Activated gamma-delta T cell treated with Interleukin-2 at 50 U/mL for 16 hours (primary cell): ENCODE results near the gene TMEM119.
"Not testable (repeated sequence)": the region's sequence is repeated elsewhere in the genome, so short reads cannot be mapped to it uniquely, and the experiment has no call there.

ENCODE experiments used
- DNase-seq: peaks from one replicate; pipeline ENCODE4 v3.0.0-alpha.2; 2020

The TMEM119 gene

DNA sequence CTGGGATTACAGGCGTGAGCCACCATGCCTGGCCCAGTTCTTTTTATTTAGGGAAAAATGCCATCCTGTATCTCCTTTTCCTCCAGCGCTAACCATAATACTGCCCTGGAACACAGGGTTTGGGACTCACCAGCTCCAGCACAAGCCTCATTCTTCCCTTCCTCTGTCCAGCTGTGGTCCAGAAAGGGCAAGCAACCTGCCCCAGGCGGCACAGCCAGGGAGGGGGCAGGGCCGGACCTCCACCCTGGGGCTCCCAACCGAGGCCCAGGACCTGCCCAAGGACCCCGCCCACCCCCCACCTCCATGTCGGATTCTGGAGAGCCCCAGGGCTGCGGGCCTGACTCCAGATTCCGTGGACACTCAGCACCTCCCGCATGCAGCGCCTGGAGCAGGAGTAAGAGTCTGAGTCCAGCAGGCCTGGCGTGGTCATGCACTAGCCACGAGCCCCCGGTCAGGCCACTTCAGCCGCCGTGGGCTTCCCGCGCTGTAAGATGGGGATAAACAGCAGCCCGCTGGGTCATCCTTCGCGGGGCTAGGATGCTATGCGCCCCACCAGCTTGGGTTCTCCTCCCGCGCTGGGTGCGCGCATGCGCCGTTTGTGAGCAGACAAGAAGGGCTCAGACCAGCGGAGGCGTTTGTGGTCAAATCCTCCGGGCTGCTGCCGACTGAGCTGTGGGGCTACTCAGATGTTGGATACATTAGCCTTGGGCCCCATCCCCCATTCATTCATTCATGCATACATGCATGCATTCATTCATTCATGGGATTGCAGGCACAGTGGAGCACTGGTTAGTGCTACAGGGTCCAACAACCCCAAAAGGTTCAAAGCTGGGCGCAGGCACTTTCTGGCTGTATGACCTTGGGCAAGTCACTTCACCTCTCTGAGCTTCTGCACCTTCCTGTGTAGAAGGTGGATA is 16.3 kb downstream of the TMEM119 start:
- DNase-seq = no peak

DNA sequence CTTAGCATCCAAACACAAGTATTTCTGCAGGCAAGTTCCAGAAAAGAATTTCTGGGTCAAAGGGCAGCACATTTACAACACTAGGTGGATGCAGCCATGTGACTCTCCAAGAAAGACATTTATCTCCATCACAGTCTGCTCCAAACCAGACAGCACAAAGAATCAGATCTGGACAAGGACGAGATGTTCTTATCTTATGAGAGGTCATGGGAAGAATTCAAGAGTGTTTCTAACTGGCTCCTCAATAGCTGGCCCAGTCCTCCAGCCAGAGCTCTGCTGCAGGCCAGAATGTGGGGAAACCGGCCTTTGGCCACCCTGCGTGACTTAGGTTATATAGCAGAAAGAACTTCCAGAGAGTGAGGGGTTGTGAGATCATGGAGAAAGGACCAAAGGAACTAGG is 17.4 kb downstream of the TMEM119 start:
- no peak for DNase-seq

DNA sequence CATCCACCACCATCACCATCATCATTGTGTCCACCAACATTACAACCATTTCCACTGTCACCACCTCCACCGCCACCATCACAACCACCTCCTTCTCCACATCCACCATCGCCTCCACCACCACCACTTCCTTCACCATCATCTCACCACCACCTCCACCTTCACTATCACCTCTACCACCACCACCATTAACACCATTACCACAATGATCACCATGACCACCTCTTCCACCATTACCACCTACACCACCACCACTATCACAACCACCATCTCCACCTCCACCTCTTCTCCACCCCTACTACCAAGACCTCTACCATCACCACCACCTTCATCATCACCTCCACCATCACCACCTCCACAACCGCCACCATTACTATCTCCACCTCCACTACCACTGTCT is 19.1 kb downstream of the TMEM119 start:
- DNase-seq = no peak

DNA sequence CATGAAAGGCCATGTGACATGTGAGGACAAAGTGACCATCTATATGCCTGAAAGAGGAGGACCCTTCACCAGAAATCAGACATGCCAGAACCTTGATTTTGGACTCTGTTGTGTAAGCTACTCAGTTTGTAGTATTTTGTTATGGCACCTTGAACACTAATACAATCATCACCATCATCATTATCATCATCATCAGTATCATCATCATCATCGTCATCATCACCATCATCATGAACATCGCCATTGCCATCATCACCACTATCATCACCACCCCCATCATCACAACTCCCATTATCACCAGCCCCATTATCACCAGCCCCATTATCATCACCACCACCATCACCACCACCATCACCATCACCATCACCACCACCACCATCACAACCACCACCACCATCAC is 19.6 kb downstream of the TMEM119 start:
- DNase-seq = no peak

DNA sequence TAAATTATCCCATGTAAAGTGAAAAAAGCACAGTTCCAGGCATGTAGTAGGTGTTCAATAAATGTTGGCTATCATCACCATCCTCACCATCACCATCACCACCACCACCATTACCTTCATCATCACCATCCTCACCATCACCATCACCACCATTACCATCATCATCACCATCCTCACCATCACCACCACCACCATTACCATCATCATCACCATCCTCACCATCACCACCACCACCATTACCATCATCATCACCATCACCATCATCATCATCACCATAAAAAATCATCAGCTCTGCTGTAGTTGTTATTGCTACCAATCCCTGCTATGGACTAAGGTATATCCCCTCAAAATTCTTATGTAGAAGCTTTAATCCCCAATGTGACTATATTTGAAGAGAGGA is 20.4 kb downstream of the TMEM119 start:
- DNase-seq = no peak

DNA sequence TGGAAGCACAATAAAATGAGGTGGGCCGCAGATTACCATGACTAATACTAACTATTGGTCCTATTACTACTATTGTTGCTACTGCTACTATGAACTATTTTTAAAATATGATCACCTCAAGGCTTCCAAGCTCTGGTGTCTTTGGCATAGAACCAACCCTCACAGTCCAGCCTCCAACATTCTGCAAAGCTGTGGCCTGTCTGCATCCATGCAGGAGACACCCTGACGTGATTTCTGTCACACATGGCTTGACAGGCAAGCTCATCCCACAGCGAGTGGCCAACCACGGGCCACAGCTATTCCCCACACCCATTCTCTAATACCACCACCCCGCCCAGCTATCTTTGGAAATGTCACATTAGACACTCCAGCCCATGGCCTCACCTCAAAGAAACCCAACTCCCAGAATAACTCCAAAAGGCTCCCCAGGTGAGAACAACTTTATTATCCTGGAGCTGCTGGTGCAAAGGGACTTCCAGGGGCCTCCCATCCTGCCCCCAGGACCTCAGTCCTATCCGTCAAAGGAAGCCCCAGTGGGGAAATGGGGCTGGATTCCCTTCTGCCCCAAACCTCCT is 21.1 kb downstream of the TMEM119 start:
- no peak for DNase-seq

DNA sequence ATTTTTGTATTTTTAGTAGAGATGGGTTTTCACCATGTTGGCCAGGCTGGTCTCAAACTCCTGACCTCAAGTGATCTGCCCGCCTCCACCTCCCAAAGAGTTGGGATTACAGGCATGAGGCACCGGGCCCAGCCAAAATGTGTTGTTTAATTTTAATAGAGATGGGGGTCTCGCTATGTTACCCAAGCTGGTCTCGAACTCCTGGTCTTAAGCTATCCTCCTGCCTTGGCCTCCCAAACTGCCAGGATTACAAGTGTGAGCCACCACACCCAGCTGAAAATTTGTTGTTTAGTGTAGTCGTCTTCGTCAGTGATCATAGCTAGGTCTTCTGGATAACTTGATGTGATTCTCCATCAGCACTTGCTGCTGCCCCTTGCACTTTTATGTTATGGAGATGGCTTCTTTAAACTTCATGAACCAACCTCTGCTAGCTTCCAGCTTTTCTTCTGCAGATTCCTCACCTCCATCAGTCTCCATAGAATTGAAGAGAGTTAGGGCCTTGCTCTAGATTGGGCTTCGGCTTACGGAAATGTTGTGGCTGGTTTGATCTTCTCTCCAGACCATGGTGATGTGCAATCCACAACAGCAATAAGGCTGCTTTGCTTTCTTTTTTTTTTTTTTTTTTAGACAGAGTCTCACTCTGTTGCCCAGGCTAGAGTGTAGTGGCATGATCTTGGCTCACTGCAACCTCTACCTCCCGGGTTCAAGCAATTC is 22.5 kb downstream of the TMEM119 start:
- no peak for DNase-seq

DNA sequence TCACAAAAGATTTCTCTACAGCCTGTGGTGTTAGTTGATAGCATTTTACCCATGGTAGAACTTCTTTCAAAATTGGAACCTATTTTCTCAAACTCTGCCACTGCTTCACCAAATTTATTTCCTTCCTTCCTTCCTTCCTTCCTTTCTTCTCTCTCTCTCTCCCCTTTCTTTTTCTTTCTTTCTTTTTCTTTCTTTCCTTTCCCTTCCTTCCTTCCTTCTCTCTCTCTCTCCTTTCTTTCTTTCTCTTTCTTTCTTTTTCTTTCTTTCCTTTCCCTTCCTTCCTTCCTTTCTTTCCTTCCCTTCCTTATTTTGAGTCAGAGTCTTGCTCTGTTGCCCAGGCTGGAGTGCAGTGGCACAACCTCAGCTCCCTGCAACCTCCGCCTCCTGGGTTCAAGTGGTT is 23.6 kb downstream of the TMEM119 start:
- not testable (repeated sequence) for DNase-seq

DNA sequence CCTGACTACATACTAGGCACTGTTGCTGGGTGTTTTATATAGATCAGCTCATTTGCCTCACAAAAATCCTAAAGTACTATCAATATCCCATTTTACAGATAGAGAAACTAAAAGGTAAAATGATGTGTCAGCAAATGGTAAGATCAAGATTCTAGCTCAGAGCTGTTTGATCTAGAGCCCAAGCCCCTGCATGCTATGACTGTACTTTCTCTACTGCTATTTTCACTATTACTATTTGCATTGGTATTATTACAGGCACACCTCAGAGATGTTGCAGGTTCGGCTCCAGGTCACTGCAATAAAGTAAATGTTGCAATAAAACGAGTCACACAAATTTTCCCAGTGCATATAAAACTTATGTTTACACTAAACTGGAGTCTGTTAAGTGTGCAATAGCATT is 24.6 kb downstream of the TMEM119 start:
- DNase-seq = no peak

DNA sequence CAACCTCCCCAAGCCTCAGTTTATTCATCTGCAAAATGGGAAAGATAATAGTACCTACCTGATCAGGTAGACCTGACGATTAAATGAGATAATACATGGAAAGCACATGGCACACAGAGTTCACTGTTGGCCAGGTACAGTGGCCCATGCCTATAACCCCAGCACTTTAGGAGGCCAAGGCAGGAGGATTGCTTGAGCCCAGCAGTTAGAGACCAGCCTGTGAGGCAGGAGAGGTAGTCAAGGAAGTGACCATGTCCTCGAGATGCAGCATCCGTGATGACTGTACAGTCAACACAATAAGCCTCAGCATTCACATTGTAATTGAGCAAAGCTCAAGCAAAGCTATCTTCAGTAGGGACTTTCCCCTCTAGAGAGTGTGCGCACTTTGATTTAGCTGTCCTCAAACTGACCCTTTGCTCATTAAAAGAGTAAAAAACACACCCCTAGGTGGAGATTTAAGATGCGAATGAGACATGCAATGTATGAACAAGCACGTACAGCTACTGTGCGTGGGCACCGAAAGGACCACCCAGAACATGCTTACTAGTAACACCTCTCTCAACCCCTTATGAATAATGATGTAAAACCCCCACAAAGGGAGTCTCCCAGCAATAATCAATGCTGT is 25.6 kb downstream of the TMEM119 start:
- no peak for DNase-seq

DNA sequence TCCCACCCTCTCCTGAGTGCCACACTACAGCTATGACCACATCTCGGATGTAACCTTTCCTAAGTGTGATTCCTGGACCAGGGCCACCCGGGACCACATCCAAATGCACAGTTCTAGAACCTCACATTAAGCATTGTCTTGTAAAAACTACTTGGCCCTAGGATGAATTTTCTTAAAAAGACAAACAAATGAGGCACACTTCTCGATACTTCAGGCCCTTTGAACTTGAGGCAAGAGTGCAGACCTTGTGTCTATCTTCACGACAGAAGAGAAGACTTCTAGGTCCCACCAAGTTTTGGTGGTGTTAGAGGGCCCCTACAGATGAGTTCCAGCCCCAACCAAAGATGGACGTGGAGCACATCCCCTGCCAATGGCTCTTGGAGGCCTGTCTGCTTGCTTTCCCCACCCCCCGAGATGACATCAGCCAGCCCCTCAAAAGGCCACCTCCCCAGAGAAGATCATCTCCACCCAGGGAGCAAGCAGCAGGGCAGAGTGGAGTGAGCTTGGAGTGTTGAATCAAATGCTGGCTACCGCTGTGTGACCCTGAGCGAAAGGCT is 26.2 kb downstream of the TMEM119 start:
- DNase-seq = no peak

DNA sequence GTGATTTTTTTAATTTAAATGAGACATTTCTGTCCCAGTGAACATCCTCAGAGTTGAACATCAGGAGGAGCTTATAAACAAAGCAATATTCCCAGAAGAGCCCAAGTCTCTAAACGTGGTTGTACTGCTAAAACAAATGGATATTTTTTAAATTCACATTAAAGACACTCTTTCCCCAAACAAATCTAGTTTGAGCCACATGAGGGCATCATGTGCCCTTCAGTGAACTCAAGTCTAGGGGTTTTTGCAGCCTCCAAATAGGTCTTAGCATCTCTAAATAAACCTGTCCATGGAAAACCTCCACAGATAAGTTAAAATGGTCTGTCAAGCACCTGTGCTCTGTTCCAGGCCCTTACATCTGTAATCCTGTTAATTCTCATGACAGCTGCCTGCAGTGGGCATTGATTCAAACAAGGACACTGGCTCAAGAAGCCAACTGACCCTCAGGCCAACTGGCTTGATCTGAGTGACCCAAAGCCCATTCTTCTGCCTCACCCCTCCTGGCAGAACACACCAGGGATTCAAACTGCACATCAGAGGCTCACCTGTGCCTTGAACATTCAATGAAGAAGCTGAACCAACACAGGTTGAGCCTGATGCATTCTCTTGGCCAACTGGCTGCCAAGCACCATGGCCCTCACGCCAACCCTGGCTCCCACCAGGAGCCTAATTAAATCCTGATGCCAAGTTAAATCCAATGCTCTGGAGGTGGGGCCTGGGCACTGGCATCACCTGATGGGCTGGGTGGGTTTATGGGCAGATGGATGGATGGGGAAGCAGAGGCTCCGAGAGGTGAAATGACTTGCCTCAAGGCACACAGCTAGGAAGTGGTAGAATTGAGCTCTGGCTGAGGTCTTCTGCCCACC is 26.9 kb downstream of the TMEM119 start:
- no peak for DNase-seq

DNA sequence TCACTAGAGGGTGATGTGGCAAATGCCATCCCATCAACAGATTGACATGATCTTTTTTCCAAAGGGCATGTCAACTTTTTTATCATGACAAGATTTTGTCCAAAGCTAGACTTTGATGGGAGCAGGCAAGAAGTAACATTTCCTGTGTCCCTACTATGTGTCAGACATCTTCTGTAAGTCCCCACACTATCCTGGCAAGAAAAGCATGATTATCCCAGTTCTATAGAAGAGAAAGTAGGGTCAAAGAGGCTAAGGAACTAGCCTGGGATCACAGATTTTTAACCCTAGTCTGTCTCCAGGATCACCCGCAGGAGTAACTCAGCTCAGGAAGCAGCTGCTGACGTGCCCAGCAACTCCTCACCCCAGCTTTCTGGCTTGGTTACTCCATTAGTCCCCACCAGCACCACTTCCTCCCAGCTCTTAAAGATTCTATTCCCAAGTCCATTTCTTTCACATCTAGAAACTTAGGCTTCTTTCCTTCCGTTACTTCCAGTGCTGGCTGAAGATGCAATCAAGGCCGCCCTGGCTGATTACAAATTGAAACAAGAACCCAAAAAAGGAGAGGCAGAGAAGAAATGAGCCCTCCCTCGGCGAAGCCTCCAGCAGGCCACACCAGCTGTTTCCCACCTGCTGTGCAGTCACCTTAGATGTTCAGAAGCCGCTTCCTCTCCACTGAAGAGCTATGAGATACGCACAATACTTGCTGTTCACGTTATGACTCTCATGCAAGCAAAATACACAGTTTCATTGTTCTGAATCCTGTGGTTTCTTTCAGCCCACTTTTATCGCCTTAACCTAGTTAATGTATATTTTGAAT is 29.3 kb downstream of the TMEM119 start:
- peak; percentile 54 for DNase-seq

DNA sequence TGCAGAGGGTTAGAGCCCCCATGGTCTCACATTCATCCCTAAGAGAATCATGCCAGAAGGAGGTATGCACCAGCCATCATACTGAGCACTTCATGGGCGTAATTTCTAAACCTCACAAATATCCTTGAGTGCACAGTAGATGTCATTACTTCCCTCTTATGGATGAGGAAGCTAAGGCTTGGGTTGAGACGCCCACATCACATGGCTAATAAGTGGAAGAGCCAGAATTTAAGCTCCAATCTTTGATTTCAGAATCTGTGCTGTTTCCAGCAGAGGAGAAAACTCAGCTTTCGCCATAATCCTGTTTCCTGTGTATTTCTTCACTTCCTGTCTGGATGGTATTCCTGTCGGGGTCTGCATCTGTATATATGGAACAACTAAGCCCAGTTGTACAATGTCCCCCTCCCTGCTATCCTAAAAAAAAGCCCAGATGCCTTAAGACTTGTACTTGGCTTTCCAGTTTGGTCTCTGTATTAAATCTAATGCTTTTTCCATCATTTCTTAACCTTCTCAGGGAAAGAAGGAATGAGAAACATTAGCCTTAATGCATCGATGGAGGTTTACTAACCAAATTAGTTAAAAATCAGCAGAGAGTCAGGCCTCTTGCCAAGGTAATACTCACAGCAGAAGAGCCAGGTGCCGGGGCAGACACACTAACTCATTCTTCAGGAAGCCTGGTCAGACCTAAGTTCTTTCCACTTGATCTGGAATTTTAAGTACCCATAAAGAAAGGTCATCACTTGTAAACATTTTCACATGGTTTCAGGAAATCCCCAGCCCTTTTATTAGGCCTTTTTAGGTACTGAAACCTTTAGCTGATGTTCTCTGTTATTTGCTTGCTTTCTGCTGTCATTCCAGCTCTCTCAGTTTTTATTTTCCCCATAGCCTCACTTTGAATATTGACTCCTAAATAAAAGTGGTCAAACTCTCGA is 30.2 kb downstream of the TMEM119 start:
- no peak for DNase-seq

DNA sequence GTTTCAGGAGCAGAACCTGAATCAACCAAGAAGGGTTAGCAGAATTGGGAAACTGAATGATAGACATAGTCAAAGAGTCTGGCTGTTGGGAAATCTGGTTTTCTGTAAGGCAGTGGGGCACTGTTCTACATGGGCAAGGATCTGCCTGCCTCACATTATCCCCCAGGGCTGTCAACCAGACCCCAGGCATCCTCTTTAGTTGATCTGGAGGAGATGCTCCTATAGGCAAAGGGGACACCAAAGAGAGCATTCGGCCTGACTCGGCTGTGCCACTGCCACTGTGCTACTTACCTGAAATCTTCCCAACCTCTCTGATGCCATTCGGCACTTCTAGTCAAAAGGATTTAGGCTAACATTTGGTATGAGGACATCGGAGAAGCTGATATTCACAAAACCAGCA is 31.4 kb downstream of the TMEM119 start:
- no peak for DNase-seq

DNA sequence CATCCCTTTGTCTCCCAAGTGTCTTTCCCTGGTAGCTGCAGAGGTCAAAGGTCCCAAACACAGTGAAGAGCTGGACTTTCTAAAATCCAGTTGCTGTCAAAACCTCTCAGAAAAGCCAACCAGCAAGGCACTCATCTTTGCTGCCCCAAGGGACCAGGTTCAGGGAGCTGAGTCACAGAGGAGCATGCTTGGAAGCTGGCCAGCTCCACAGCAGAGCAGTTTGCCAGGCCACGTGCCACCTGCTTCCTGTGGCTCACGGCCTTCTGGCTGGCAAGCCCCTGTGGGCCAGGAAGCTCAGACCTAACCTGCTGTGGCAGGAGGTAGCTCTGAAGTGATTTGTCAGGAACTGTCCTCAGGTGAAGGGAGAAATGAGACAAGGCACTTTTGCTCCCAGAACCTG is 31.9 kb downstream of the TMEM119 start:
- DNase-seq = peak; percentile 63

DNA sequence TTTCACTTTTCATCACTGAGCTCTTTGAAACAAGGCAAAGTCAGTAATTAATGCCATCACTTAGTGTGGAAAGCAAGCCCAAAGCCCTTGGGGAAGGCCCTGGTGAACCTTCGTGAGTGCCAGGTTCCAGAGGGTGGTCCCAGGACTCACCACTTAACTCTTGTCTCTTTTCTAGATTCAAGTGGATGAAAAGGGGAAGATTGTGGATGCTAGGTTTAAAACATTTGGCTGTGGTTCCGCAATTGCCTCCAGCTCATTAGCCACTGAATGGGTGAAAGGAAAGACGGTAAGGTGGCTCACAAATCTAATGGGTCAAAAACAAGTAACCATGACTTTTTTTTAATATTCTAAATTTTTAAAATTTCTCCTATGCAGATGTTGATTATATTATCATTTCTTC is 32.7 kb downstream of the TMEM119 start:
- DNase-seq = no peak

DNA sequence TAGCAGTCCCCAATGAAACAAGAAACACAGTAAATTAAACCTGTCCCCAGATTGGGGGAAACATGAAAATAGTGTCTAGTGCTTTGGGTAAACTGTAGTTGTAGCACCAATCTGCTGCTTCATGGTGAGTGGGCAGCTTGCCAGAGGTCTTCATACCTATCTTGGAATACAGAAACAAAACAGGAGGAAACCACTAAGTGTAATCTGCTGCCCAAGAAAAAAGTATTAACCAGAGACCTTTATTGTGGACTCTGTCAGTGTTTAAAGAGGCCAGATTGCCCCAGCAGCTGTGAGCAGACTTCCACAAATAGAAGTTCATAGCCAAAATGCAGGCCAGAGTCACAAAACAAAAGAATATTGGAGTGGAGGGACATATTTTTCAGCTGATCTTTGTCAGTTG is 33.2 kb downstream of the TMEM119 start:
- no peak for DNase-seq

DNA sequence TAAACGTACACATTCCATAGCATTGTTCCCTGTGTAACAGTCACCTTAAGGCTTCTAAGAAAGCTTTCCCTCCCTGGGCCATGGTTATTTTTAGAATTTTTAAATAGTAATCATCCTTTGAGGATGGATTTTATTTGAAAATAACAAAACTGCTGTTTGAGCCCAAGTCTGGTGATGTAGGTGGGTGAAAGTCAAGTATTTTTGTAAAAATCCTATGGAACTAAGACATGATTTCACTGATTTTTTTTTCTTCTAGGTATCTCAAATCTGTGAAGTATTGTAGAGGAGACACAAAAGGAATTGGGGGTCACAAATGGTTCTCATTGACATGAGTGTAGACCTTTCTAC is 34.1 kb downstream of the TMEM119 start:
- no peak for DNase-seq

DNA sequence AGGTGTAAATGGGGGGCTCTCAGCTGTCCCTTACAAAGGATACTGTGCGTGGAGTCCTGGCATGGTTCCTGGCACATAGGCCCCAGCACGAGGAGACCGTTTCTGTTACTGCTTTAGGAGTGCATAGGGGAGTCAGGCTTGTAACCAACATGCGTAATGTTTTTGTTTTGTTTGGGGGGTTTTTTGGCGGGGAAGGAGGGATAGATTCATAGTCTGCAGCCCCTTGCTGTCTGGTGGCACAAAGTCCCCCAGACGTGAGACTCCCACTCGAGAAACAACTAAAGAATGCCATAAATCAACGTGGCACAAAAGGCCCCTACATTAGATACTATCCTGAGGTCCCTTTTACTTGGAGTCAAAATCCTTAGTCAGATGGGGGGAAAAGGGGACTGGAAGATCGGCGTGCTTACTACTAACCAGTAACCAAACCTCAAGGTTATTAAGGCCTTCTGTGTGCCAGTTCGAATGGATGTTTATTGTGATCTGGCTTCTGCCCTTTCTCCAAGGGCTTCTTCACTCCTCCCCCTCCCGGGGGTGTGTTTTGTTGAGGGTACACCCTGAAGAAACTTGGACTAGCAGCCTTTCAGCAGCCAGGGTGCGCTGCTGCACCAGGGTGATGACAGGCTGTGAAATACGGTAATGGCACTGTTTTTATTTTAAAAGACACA is 34.6 kb downstream of the TMEM119 start:
- DNase-seq = peak; percentile 83
